ENCODE measurements around the gene ASMTL.
"Not testable (repeated sequence)": the region's sequence is repeated elsewhere in the genome, so short reads cannot be mapped to it uniquely, and the experiment has no call there.

ASMTL gene

GRCh38 chrX:1427756-1428155 lies 25.0 kb downstream of the ASMTL start:
- DNase-seq = no peak

- DNase-seq = not testable (repeated sequence)
Observed at GRCh38 chrX:1426321-1426720, 26.4 kb downstream of the ASMTL start.

- DNase-seq = no peak
Observed at GRCh38 chrX:1425381-1425780, 27.3 kb downstream of the ASMTL start.

- no peak for DNase-seq
Observed at GRCh38 chrX:1424147-1424851, 28.4 kb downstream of the ASMTL start.

GRCh38 chrX:1423215-1423614 lies 29.5 kb downstream of the ASMTL start:
- DNase-seq = no peak

GRCh38 chrX:1422135-1422465 lies 30.6 kb downstream of the ASMTL start:
- no peak for DNase-seq

- no peak for DNase-seq
Observed at GRCh38 chrX:1421433-1422134, 31.1 kb downstream of the ASMTL start.

- DNase-seq = no peak
Observed at GRCh38 chrX:1420371-1420770, 32.3 kb downstream of the ASMTL start.

GRCh38 chrX:1419545-1420355 lies 33.0 kb downstream of the ASMTL start:
- no peak for DNase-seq

GRCh38 chrX:1418901-1419544 lies 33.7 kb downstream of the ASMTL start:
- DNase-seq = no peak

GRCh38 chrX:1417921-1418771 lies 34.6 kb downstream of the ASMTL start:
- DNase-seq = no peak

GRCh38 chrX:1416965-1417760 lies 35.5 kb downstream of the ASMTL start:
- DNase-seq = no peak

GRCh38 chrX:1416327-1416784 lies 36.4 kb downstream of the ASMTL start:
- no peak for DNase-seq

- DNase-seq = no peak
Observed at GRCh38 chrX:1412551-1413161, 40.1 kb downstream of the ASMTL start.

- DNase-seq = no peak
Observed at GRCh38 chrX:1411326-1411725, 41.4 kb downstream of the ASMTL start.

- no peak for DNase-seq
Observed at GRCh38 chrX:1407035-1407434, 45.7 kb downstream of the ASMTL start.

- DNase-seq = not testable (repeated sequence)
Observed at GRCh38 chrX:1405769-1406168, 46.9 kb downstream of the ASMTL start.

GRCh38 chrX:1403867-1404266 lies 48.8 kb downstream of the ASMTL start:
- DNase-seq = not testable (repeated sequence)

- no peak for DNase-seq
Observed at GRCh38 chrX:1403228-1403627, 49.5 kb downstream of the ASMTL start.

- DNase-seq = no peak
Observed at GRCh38 chrX:1401611-1402430, 50.9 kb downstream of the ASMTL start.
